HEK293T (cell line): ENCODE measurements around the gene SDHC.

Source experiments
- ARNT ChIP-seq: fragments of 450-650 bp; IDR thresholded peaks from 2 replicates; pipeline ENCODE4 v1.6.1; 2017; ENCODE audit warnings: mild to moderate bottlenecking
- BHLHE40 ChIP-seq: fragments of 450-650 bp; IDR thresholded peaks from 2 replicates; pipeline ENCODE4 v1.6.1; 2016; ENCODE audit warnings: mild to moderate bottlenecking, moderate library complexity, borderline replicate concordance
- ELF4 ChIP-seq: fragments of 450-650 bp; IDR thresholded peaks from 2 replicates; pipeline ENCODE4 v1.6.1; 2017; ENCODE audit warnings: antibody characterized with exemption
- FOXA1 ChIP-seq: fragments of 450-650 bp; IDR thresholded peaks from 2 replicates; pipeline ENCODE4 v1.6.1; 2016; ENCODE audit warnings: mild to moderate bottlenecking
- FOXM1 ChIP-seq: fragments of 450-650 bp; IDR thresholded peaks from 2 replicates; pipeline ENCODE4 v1.6.1; 2017; ENCODE audit warnings: mild to moderate bottlenecking, borderline replicate concordance
- L3MBTL2 ChIP-seq: fragments of 450-650 bp; conservative IDR thresholded peaks from 2 replicates; pipeline ENCODE4 v1.6.1; 2016; ENCODE audit warnings: mild to moderate bottlenecking
- LEF1 ChIP-seq: fragments of 450-650 bp; IDR thresholded peaks from 2 replicates; pipeline ENCODE4 v1.6.1; 2017; ENCODE audit warnings: mild to moderate bottlenecking, borderline replicate concordance
- NFRKB ChIP-seq: fragments of 450-650 bp; IDR thresholded peaks from 2 replicates; pipeline ENCODE4 v1.6.1; 2016; ENCODE audit warnings: mild to moderate bottlenecking, moderate library complexity
- SP1 ChIP-seq: fragments of 450-650 bp; IDR thresholded peaks from 2 replicates; pipeline ENCODE4 v1.6.1; 2017
- SUZ12 ChIP-seq: fragments of 450-650 bp; IDR thresholded peaks from 2 replicates; pipeline ENCODE4 v1.6.1; 2016; ENCODE audit warnings: mild to moderate bottlenecking
- ZNF384 ChIP-seq: fragments of 450-650 bp; IDR thresholded peaks from 2 replicates; pipeline ENCODE4 v1.6.1; 2016

DNA sequence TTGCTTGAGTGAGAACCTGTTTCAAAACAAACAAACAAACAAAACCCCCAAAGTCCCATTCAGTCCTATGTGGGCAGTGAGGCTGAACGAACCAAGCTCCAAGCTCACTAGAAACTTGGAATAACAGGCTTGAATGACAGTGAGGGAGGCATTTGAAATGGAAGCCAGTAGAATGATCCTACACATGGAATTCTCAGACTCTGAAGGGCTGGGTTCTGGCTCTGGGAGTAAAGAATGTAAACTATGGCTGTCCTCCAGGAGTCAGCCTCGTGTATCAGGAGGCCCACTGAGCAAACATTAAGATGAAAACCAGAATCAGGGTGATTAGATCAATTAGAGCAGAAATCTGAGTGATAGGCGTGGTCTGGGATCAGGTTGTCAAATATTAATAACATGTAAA, 40.8 kb upstream of the SDHC start:
- no peak for TF ChIP-seq ZNF384
- no peak for TF ChIP-seq FOXM1
- no peak for TF ChIP-seq BHLHE40
- no peak for TF ChIP-seq ARNT
- no peak for TF ChIP-seq SP1
- no peak for TF ChIP-seq L3MBTL2
- no peak for TF ChIP-seq NFRKB
- TF ChIP-seq FOXA1: no peak
- TF ChIP-seq ELF4: no peak
- no peak for TF ChIP-seq SUZ12
- TF ChIP-seq LEF1: no peak
